HEK293 (cell line): ENCODE results near the gene FERMT2.

Experiments used
- ZNF23 ChIP-seq: fragments of 450-650 bp; formaldehyde crosslinking; IDR thresholded peaks from 2 replicates; pipeline ENCODE4 v1.5.1; 2016; ENCODE audit warnings: missing biosample characterization, missing genetic modification characterization, borderline replicate concordance
- ZNF677 ChIP-seq: fragments of 450-650 bp; IDR thresholded peaks from 2 replicates; pipeline ENCODE4 v1.5.0; 2018; ENCODE audit warnings: missing biosample characterization, mild to moderate bottlenecking, missing genetic modification characterization, moderate library complexity
- TF ChIP-seq, protein P1 (sequence below): fragments of 450-650 bp; formaldehyde crosslinking; IDR thresholded peaks from 2 replicates; pipeline ENCODE4 v1.5.1; 2016; ENCODE audit warnings: missing biosample characterization, missing genetic modification characterization
- TF ChIP-seq, protein P2 (sequence below): fragments of 450-650 bp; formaldehyde crosslinking; IDR thresholded peaks from 2 replicates; pipeline ENCODE4 v1.5.1; 2016; ENCODE audit warnings: missing biosample characterization, missing genetic modification characterization

DNA sequence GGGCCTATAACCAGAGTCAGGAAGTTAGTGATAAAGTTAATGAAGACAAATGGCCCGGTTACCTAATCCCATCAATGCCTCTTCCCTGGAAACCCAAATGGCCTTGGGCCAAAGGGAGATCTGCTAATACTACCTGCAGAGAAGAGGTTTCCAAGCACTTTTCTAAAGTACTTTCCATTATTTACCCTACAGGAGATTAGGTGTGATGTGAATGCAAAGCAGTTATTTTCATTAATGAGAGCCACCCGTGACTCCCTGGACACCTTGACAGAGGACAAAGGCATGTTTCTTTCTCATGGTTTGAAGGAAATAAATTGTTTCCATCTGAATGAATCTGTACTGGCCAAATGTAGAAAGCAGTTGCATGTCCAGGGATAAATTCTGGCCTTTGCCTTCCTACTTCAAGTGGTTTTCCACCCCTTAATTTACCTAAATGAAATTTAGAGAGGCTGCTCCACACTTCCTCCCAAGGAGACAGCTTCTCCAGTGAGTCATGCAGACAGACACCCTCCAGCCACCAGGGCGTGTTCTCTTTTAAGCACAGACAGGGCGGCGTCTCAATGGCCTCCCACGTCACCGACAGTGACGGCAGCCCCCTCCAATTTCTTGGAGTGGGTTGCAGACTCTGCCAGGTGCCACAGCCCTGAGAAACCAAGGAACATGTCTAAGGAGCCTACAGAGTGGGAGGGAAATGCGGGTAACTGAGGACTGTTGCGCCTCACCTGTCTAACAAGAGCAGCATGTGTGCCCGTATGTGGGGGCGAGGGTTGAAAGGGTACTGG lies 115.5 kb downstream of the FERMT2 start:
- TF ChIP-seq ZNF23 (tag by site-specific recombination) (no peak), ZNF677 (tag by site-specific recombination) (no peak)
- TF ChIP-seq, protein P1, sequence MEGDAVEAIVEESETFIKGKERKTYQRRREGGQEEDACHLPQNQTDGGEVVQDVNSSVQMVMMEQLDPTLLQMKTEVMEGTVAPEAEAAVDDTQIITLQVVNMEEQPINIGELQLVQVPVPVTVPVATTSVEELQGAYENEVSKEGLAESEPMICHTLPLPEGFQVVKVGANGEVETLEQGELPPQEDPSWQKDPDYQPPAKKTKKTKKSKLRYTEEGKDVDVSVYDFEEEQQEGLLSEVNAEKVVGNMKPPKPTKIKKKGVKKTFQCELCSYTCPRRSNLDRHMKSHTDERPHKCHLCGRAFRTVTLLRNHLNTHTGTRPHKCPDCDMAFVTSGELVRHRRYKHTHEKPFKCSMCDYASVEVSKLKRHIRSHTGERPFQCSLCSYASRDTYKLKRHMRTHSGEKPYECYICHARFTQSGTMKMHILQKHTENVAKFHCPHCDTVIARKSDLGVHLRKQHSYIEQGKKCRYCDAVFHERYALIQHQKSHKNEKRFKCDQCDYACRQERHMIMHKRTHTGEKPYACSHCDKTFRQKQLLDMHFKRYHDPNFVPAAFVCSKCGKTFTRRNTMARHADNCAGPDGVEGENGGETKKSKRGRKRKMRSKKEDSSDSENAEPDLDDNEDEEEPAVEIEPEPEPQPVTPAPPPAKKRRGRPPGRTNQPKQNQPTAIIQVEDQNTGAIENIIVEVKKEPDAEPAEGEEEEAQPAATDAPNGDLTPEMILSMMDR (tag by site-specific recombination): no peak
- TF ChIP-seq, protein P2, sequence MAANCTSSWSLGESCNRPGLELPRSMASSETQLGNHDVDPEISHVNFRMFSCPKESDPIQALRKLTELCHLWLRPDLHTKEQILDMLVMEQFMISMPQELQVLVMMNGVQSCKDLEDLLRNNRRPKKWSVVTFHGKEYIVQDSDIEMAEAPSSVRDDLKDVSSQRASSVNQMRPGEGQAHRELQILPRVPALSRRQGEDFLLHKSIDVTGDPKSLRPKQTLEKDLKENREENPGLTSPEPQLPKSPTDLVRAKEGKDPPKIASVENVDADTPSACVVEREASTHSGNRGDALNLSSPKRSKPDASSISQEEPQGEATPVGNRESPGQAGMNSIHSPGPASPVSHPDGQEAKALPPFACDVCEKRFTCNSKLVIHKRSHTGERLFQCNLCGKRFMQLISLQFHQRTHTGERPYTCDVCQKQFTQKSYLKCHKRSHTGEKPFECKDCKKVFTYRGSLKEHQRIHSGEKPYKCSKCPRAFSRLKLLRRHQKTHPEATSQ: no peak
